Gastroesophageal sphincter (tissue), 3 donors: Measurements from ENCODE around the gene PTPRG.

Source experiments
- POLR2A ChIP-seq, 2 donors: fragments of 450-650 bp; IDR thresholded peaks; one replicate each; pipeline ENCODE4 v1.6.1; 2017; ENCODE audit warnings: antibody characterized with exemption in 2 of 2, mild to moderate bottlenecking in 2 of 2, moderate library complexity in 1 of 2
- TF ChIP-seq, protein P1 (sequence below), 4 experiments: fragments of 200-600 bp in 2 of 4; fragments of 450-650 bp in 2 of 4; sonication (generic) in 1 of 4; IDR thresholded peaks; one replicate each; pipeline ENCODE4 v1.5.1; 2017 to 2019; ENCODE audit warnings: antibody characterized with exemption in 4 of 4, mild to moderate bottlenecking in 2 of 4, moderate library complexity in 2 of 4

DNA sequence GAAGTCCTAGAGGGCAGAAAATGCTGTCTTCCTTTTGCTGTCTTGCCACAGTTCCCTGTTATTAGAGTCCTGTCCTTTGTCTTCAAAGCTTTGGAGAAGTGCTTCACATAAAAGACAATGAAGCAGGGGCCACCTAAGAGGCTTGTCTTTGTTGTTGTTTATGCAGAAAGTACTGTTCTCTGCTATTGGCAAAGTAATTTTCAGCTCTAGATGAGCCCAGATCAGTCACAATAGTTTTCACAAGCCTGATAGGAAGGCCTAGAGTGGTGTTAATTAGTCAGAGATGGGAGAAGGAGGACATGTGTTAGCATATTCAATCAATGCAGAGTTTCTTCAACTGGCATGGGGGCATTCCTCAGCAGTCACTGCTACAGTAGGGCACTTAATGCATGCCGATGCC is 300.0 kb downstream of the PTPRG start:
- TF ChIP-seq, protein P1, sequence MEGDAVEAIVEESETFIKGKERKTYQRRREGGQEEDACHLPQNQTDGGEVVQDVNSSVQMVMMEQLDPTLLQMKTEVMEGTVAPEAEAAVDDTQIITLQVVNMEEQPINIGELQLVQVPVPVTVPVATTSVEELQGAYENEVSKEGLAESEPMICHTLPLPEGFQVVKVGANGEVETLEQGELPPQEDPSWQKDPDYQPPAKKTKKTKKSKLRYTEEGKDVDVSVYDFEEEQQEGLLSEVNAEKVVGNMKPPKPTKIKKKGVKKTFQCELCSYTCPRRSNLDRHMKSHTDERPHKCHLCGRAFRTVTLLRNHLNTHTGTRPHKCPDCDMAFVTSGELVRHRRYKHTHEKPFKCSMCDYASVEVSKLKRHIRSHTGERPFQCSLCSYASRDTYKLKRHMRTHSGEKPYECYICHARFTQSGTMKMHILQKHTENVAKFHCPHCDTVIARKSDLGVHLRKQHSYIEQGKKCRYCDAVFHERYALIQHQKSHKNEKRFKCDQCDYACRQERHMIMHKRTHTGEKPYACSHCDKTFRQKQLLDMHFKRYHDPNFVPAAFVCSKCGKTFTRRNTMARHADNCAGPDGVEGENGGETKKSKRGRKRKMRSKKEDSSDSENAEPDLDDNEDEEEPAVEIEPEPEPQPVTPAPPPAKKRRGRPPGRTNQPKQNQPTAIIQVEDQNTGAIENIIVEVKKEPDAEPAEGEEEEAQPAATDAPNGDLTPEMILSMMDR (IDR thresholded peaks at IDR 0.05), result no peak
- no peak for TF ChIP-seq POLR2A (IDR thresholded peaks at IDR 0.05)
